LHCN-M2 (cell line): ENCODE data around the gene ELMO1. TPM values are rescaled to one million over a fixed set of nuclear protein-coding genes. Genes with fewer than 3 reads are reported as not detected.

Experiments
- DNase-seq: peaks from one replicate; pipeline ENCODE4 v3.0.0-alpha.2; 2012; ENCODE audit warnings: low read depth
- total RNA-seq: library from RNA; depleted of rRNA; stranded (reverse); fragments of >200 nt; gene quantifications from 2 replicates; pipeline ENCODE4 v1.2.3, GENCODE V29; 2014

Gene ELMO1
- total RNA-seq, 1 experiment from 2014 or later, result not detected

DNA sequence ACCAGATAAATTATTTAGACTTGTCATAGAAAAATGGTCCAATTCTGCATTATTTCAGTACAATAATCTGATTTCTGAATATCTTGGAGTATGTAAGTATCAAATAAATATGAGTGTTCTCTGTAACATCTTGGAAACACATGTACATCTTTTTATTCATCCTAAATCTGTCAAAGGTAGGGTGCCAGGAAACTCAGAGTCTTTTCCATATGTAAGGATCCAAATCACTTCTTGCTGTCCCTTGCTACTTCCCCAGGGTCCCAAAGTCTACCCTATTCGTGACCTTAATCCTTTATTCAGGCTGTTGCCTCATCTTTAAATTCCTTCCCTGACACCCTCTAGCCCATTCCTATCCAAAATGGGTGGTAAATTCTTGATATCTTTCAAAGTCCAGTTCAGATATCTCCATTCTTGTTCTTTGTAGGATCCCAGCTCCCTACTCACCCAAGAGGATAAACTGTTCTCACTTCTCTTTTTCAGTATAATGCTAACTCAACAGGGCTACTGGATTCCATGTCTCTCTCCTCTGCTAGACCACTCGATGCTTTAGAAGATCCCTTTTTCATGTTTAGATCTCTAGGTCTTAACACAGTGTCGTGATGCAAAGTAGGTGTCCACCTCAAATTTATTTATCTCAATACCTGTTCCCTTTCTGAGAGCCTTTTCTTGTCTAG, 493.1 kb downstream of the ELMO1 start:
- no peak for DNase-seq

DNA sequence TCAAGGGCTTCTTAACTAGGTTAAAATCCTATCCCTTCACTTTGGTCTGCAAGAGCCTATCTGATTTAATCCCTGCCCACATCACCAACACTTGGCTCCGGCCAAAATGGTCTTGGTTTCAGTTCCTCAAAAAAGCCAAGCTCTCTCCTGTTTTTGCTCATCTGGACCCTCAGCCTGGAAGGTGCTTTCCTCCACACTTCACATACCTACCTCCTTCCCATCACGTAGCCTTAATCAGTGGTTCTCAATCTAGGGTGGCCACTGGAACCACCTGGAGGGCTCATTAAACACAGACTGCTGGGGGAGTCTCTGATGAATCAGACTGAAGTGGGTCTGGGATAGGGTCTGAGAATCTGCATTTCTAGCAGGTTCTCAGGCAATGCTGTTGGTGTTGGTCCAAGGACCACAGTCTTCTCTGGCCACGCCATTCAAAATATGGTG, 497.4 kb downstream of the ELMO1 start:
- no peak for DNase-seq

DNA sequence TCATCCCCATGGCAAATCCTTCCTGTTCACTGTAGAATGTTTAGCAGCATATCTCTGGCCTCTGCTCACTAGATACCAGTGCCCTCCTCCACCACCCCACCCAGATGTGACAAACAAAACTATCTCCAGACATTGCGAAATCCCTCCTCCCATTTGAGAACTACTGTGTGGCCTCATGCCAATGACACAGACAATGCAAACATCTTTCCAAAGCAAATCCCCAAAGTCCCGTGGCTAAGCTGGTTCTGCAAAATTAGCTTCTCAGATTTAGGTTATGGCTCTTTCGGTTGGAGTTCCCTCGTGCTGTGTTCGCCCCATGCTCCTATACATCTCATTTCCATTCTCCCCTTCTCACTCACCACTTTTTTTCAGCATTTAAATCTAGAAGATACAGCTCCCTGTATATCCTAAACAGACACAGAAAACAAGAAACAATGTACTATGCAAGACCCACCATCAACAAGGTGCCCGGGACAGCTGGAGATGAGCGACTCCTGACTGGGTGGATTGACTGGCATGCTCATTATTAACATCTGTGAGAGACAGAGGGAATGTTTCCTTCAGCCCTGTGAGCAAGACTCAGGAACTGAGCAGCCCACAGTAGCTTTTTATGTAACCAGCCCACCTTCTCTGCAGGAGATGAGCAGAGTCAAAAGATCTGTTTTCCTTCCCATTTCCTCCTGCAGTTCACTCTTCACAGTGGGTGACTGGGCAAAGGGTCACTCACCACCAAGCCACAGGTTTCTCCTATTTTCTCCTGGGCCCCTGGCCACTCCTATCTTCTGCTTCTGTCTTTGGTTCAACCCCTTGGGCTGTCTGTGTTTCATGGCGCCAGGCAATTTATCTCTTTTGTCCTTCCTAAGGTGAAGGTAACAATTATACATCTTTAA, 498.7 kb downstream of the ELMO1 start:
- DNase-seq, result no peak

DNA sequence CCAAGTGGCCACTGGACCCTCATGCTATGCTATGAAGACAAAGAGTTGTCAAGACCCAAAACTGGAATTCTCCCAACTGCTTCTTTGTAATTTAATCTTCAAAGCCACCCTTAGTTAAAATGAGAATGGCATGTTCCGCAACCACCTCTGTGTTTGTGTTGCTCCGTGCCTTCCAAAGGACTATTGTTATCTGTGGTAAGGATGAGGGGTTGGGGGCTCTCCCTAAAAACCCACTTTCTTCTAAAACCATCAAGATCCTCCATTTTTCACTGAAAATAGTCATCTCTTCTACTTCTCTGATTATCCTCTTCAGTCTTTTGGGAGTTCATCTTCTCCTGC, 502.3 kb downstream of the ELMO1 start:
- DNase-seq, result no peak

DNA sequence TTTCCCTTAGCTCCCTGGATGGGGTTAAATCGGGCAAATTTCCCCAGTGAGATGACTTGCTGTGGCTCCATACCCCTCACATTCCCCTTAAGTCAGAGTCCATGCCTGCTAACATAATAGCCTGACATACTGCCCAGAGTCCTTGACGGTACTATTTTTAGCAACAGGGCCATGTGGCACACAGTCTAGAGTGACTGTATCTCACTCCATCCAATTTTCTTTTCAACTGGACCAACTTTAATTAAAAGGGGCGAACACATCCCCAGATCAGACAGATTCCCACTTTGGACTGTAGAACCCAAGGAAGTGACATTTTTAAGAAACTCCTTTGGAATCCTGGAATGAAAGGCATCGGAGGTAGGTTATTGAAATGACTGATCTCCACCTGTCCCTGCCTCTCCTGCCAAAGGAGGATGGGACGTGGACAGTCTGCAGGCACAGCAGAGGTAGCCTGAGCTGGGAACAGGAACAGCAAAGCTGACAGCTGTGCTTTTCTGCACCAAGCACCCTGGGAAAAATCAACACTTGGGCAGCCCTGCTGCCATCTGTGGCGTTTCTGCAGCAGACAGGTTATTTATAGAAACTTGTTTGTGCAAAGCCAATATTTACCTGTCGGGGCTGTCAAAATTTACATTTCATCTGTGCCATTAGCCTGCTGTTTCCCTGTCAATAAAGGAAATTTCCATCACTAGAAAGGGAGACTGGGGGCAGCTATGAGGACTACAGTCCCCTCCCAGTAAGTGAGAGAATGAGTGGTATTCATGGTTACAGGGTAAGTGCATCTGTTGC, 502.9 kb downstream of the ELMO1 start:
- no peak for DNase-seq

DNA sequence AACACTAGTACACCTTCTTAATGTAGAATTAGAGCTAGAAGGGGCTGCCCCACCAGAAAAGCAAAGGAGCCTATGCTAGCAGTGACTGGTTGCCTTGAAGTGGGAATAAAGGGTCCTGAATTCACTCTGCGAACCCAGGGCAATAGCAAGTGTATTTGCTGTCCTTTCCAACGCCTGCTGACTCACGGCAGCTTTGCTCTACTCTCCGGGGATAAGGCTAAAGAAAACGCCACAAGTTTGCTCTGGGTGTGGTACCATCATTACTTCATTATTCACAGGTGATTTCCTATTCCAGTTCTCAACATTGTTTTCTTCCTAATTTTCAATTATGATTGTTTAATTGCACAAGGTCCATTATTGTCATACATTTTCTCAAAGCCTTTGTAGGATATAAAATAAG, 503.8 kb downstream of the ELMO1 start:
- no peak for DNase-seq

DNA sequence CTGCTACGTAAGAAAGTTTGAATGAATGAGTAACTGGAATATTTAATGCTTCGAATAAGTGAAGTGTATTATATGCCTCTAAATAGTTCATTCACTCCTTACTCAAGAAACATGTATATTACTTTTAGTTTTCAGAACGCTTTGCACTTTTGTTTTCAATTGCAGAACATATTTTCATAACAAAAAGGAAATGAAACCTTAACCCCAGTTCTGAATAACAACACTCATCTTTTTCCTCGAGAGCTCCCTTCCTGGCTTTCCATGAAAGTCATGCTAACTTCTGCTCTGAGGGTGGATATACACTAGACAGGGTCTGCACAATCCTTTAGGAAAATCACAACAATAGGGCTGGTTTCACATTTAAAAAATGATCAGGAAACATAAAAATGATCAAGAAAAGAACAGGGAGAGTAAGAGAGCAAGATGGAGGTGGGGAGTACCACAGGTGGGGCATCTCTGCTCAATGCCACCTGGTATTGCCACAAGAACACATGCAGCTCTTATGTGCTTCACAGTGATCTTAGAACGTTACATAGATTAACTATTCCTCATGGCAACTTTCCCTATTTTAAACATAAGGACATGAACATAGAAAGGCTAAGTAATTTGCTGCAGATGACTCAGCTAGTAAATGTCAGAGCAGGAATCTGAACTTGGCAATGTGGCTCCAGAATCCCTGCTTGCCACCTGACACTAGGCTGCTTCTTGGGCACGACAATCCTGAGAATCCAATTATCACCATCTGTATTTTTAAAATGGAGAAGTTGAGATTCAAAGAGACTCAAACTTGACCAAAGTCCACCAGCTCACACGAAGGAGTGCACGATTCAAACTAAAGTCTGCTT, 504.9 kb downstream of the ELMO1 start:
- DNase-seq, result no peak

DNA sequence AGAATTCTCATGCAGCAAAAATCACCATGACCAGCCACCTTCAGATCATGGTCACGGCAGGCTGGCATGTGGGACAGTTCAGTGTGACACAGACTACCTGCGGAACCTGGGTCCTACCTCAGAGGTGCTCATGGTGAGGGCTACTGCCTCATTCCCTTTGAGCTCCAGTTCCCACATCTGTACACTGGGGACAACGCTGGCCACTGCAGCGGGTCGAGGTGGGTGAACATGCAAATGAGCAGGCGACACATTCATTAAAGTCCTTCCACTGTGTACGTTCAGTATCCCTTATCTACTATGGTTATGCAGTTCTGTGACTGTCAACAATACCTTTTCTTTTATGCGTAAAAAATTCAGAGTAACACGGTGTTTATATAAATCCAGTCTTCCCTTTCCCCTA, 505.7 kb downstream of the ELMO1 start:
- DNase-seq, result no peak

DNA sequence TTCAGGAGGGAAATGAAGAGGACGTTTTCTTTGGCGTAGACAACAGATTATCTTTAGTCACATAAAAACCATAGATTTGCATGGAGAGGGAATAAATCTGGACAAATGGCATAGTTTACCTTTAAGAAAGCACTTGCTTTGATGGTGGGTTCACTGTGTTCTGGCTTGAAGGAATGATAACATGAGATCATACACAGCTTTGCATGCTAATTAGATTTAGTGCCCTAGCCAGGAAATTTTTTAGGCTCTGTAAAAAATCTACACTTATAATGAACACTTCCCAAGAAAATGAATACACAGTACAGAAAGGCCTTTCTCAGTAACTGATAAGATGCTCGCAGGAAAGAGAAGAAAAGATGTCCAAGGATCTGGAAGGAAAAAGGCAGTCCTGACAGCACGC, 506.1 kb downstream of the ELMO1 start:
- no peak for DNase-seq

DNA sequence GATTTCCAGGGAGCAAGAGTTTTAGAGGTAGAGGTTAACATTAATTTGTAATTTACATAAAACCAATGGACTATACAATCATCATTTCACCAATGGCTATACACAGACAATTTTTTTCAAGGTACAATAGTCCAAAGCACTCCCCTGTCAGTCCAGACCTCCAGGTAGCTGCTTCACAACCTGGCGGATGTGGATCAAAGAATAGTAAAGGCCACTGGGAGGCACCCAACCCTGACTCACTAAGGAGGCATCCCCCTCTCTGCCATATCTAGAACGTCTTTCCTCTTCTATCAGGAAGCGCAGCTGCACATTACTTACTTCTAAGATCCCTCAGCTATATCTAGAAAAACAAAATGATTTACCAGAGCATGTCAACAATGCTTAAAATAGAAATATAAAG, 506.6 kb downstream of the ELMO1 start:
- no peak for DNase-seq

DNA sequence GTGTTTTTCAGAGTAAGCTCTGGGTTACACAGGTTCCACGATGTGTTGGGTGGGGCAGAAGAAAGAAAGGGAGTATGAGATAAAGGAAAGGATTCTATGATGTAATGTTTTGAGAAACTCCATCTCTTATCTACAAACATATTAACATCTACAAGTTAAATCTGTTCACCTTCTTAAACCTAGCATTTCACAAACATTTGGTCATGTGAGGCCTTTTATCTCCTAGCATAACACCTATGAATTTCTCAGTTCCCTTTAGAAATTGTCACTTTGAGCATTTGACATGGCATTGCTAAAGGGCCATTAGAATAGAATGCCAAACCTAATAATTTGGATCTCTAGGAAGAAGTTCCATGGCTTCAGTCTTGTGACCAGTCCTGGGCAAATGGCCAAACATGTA, 507.3 kb downstream of the ELMO1 start:
- no peak for DNase-seq

DNA sequence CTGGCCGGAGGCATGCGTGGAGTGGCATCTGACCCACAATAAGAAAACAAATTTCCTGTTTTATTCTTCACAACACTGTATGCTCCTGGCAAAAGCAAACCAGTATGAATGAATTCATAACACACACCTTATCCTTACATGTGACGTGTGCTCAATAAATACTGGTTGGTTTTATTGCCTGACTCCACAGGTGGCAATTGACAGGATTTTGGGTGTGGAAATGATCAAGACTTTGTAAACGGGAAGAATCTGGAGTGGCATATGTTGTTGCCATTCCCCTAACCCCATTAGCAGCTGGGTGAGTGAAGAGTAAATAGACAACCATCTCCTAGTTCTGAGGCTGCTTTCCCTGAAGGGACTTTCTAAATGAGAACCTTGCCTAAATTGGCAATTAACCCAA, 508.8 kb downstream of the ELMO1 start:
- DNase-seq, result no peak

DNA sequence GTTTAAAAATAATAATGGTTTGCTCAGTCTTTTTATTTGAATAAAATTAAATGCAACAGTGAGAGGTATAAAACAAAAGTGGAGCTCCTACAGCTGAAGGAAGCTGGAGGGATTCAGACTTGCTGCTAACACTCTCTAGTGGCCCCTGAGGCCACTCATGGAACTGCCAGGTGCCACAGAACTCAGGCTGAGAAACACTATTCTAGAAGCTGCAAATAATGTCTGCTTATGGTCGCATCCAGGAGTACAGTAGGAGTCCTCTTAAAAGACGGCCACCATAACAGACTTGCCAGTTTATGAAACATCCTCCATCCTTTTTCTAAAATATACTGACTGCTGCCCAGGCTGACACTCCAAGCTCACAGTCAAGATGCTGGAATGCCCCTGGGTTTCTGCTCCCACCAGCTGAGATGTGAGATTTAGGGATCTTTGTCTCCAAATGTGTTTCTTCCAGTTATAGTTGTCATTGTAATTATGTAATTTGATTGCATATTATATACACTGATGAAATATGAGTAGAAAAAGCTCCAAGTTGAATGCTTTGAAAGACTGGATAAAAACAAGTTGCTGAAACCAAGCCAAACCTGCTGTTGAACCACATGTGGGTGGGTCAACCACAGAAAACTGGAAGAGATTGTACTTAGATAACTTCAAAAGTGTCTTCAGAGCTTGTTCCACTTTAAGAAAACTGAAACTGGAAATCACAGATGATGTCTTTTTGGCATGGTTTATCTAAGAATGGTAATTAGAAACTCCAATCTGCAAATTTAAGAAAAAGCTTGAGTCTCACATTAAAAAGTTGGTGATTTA, 510.7 kb downstream of the ELMO1 start:
- no peak for DNase-seq

DNA sequence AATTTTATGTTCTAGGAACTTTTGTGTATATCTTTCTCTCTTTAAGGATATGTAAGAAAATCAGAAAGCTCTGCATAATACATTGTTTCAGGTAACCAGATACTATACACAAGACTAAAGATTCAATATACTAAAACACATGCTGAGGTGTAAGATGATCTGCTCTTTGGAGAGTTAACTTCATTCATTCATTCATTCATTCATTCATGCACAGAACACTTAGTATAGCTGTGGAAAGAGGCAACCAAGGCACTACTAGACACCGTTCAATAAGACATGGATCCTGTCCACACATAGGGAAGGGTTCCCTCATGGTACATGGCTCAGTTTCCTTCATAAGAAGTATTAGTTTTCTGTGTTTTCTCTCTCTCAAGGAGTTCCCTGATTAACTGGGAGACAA, 516.8 kb downstream of the ELMO1 start:
- DNase-seq, result no peak

DNA sequence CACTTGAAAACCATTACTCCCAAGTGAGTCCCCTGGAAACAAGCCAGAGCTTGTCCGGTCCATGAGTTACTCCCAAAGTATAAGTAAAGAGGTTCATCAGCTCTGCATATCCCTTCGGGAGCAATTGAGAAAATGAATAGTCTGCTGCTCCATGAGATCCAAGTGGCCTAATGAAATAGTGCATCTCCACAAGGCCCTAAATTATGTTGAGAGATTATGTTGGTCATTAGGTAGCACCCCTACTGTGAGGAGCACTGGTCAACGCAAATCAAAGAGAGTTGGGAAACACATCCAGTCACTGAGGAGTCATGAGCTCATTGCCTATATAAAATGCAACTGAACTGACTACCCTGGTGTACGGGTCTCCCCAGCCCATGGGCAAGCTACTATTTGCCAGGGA, 518.9 kb downstream of the ELMO1 start:
- DNase-seq, result no peak

DNA sequence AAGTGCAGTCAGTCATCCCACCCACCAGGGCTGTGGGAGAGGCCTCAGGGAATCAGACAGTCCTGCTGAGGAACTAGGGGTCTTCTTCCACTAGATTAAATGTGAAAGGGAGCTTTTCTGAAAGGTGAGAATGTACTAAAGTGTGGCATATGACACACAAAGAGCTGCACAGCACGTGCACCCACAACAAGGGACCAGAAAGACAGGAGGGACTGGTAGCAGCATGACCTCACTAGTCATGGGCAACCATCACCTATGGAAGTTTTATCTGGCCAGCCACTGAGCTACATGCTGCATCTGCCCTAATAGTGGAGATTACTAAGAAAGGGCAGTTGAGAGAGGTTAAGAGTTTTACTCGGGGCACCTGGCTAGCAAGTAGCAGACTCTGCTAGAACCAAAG, 519.9 kb downstream of the ELMO1 start:
- DNase-seq, result no peak

DNA sequence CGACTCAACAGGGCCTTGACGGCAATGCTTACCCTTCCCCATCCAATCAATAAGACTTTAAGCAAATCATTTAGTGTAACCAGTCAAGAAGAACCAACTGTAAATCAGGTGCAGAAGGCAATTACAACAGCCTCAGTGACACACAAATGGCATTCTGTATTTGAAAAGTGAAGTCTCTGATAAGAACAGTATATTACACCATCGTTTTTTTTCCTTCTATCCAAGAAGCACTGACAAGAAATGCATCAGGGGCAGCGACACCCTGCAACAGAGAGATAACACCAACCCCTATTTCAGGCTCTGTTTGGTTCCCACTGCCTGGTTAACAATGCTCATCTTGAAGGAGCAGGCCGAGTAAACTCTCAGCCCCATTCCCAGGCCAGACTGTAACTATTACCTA, 520.4 kb downstream of the ELMO1 start:
- no peak for DNase-seq

DNA sequence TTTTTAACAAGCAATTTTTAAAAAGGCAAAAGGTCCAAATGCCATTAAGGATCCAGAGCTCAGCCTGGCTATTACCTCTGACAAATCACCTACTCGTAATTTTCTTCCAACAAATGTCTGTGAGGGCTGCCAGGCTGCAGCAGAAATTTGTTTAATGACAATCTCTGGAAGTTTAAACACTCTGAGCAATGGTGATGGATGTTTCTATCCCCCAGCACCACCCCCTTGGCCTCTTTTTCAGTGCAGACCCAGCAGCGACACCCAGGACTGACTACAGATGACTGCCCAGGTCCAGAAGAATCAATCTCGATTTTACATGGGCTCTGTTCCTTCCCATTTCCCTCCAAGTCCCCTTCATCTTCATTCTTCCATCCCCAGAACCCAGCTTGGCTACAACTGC, 523.0 kb downstream of the ELMO1 start:
- no peak for DNase-seq

DNA sequence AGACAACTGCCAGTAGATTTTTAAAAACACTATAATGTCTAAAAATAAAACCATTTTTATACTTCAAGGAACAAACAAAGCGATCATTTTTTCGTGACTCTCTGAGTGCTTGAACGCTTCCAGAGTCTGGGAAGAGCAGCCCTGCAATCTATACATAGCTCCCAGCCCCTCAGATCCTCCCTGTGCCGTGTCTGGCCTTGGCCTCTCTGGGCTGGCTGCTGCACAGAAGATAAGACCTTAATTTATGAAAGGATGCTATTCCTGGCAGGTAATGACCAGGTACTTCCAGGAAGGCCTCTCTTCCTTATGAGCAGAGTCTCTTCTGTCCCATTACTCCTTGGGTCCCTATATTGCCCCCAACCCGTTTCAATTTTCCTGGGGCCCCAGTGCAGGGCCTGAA, 523.5 kb downstream of the ELMO1 start:
- no peak for DNase-seq

DNA sequence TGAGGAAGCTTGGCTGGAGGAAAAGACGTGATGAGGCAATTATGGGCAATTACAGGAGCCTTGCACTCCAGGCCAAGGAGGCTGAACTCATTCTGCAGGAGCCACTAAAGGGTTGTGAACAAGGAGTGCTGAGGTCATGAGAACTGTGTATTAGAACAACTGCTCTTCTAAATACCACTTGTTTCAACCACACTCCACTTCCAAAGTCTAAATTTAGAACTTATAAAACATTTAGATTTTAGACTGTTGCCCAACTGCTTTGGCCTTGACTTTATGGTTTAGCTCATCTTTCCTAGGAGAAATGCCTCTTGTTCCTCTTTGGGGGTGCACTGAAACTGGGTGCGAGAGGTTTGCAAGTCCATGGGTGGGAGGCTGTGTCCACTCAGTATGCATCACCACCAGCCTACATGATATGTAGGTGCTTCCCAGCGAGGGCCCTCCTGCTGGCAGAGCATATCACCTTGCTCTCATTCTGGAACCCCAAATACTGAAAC, 524.7 kb downstream of the ELMO1 start:
- no peak for DNase-seq

DNA sequence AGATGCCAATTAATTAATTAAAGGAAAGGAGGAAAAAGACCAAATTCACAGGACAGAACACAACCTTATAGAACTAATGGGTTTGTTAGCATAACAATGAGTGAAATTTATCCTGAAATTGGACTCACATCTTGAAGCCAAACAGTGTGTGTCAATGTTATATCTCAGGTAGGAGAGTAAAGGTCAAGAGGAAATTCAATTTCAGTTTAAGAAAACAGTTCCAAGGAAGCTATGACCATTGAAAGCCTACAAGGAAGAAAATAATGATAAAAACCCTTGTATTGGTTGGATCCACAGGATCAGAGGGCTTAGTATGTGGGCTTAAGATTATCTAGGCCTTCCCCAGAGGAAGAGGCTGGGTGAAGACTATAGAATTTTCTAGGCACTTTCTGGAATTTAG, 525.5 kb downstream of the ELMO1 start:
- no peak for DNase-seq
